AG04449 (cell line): ENCODE measurements around the gene DPF3.
A peak's percentile ranks its signal among the peaks of the same experiment; 100 is the strongest.

Source experiments
- CTCF ChIA-PET: fragments of 350-600 bp; formaldehyde crosslinking; extraction: SDS; loops from one replicate; lab custom pipeline; 2021; ENCODE audit warnings: antibody characterized with exemption; lab: Yijun Ruan, JAX
- POLR2A ChIA-PET: fragments of 400-600, 350-600 bp; formaldehyde crosslinking; extraction: SDS; loops from one replicate; lab custom pipeline; 2020; ENCODE audit warnings: antibody characterized with exemption, inconsistent platforms; lab: Yijun Ruan, JAX
- DNase-seq: peaks from one replicate; pipeline ENCODE4 v3.0.0-alpha.2; 2010; ENCODE audit warnings: low read depth, low spot score
- H3K4me3 ChIP-seq: 2 replicates; pipeline ENCODE4 v1.5.1; 2011; ENCODE audit warnings: low read depth, mild to moderate bottlenecking, control low read depth, low read length
- TF ChIP-seq, protein P1 (sequence below): IDR thresholded peaks from one replicate; pipeline ENCODE4 v1.5.1; 2011; ENCODE audit warnings: mild to moderate bottlenecking, moderate library complexity, low read length, control low read depth, inconsistent platforms; ENCODE audit not compliant: insufficient read depth; ENCODE audit errors: missing control alignments

The DPF3 gene

DNA sequence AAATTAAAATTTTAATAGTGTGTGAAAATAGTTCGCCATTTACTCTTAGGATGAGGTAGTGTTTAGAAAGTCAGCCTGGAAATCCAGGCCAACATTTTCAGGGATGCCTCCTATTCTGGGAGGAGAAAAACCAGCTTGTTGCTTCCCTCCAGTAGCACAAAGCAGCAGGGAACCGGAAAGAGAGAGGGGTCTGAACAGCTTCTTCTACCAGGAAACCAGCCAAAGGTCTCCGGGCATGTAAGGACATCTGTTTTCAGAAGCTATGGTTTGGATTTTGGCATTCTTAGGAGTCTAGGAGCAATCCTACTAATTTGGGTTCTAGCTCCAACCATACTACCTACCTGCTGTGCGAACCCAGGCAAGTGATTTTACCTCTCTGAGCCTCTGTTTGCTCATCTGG lies 85.3 kb downstream of the DPF3 start:
- CTCF ChIA-PET, result interaction anchor here (1.0 to 1.5 kb wide), 2 partner anchors 8 to 294 kb away, joined by 3 to 4 read pairs; no protein-coding TSS in a partner anchor
- H3K4me3 ChIP-seq, result no peak overlapping the region
- no peak for DNase-seq
- TF ChIP-seq, protein P1, sequence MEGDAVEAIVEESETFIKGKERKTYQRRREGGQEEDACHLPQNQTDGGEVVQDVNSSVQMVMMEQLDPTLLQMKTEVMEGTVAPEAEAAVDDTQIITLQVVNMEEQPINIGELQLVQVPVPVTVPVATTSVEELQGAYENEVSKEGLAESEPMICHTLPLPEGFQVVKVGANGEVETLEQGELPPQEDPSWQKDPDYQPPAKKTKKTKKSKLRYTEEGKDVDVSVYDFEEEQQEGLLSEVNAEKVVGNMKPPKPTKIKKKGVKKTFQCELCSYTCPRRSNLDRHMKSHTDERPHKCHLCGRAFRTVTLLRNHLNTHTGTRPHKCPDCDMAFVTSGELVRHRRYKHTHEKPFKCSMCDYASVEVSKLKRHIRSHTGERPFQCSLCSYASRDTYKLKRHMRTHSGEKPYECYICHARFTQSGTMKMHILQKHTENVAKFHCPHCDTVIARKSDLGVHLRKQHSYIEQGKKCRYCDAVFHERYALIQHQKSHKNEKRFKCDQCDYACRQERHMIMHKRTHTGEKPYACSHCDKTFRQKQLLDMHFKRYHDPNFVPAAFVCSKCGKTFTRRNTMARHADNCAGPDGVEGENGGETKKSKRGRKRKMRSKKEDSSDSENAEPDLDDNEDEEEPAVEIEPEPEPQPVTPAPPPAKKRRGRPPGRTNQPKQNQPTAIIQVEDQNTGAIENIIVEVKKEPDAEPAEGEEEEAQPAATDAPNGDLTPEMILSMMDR, result no peak
- POLR2A ChIA-PET, result no interaction called here

DNA sequence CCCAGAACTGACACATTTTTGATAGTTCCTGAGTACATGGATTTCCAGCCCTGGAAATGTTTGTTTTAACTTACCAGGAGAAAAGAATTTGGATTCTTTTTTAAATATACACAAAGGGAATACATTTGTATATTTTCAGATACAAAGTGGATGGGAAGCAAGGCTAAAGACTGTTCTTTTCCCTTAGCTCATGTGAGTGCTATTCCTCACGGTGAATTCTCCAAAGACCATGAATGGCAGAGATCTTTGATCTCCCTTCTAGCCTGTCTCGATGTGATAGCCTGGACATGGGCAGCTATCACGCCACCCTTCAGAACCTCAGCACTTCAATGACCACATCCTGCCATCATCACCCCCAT lies 91.3 kb downstream of the DPF3 start:
- CTCF ChIA-PET, result interaction anchor here (1.4 kb wide), 1 partner anchor 57 kb away, joined by 4 read pairs; no protein-coding TSS in a partner anchor

DNA sequence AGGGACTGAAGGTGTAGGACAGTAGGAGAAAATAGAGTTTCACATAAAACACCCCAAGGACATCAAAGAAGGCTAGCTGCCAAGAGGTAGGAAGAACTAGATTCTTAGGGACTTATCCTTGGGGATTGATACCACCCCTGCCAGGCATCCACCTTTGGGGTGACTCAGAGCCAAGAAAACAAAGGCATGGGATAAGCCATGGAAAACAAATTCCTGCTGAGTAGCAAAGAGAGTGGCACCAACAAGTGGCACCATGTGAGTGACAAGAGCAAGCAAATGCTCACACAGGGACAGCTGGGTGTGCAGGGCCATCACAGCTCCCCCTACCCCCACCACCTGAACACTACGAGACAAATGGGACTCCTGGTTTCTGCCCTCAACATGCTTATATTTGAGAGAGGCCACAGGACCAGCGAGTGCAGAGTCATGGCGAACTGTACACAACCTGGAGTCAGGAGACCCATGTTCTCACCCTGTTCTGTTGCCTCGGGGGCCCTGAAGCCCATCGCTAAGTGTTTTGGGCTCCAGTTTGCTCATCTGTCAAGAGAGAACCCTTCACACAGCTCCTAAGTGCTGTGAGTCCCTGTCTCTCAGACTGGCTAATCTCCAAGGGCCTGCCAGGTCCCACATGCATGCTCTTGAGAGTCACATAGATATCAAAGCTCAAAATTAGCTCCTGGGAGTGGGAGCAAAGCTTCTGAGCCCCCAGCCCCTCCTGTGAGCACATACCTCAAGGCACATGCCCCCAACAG lies 91.9 kb downstream of the DPF3 start:
- ChIA-PET CTCF (interaction anchor here (1.1 to 1.4 kb wide), 2 partner anchors 56 to 286 kb away, joined by 4 read pairs; no protein-coding TSS in a partner anchor), POLR2A (no interaction called here)
- DNase-seq, result no peak
- H3K4me3 ChIP-seq, result no peak overlapping the region
- TF ChIP-seq, protein P1, result no peak

More for the DNA sequence above, 91.3 kb downstream of the DPF3 start:
- TF ChIP-seq, protein P1, result no peak
- no peak overlapping the region for H3K4me3 ChIP-seq
- POLR2A ChIA-PET, result no interaction called here
- DNase-seq, result no peak

DNA sequence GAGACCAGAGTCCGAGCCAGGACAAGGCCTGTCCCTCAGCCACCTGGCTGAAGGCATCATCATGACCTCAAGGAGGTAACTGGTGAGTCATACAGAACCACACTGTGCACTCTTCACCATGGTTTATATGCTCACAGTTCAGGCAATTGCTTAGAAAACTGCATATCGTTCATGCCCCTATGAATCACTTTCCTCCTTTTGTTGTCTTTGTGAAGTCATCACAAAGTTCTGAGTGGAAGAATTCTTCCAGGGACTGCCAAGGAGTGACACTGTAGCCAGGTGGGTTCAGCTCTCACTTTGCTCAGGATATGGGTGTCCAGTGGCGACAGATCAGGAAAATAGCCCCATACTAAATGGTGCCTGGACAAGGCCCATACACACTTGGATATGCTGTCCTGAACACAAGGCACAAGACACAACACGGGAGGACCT lies 92.5 kb downstream of the DPF3 start:
- DNase-seq, result peak; percentile 87
- H3K4me3 ChIP-seq, result no peak overlapping the region
- ChIA-PET POLR2A (no interaction called here), CTCF (interaction anchor here (1.1 kb wide), 1 partner anchor 285 kb away, joined by 4 read pairs; no protein-coding TSS in a partner anchor)
- TF ChIP-seq, protein P1, result no peak

DNA sequence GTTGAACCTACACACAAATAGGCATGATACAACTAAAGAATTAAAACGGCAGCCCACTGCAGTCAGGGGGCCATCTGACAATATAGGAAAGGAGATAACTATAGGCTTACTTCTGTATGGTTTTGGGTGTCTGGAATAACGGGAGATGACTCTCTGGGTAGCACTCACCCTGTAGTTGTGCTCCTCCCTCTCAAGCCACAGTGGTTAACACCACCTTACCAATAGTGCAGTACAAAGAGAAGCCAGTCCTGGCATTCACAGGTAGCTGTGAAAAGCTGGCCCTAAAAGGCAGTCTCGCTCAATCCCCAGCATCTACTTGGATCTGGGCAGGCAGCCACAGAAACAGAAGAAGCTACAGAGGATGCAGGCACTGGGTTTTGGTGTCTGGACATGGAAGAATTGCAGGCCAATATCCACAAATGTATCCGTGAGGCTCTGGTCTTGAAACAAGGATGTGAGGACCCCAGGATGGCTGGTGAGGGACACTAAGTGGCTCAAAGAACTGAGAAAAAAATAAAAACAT lies 93.0 kb downstream of the DPF3 start:
- ChIA-PET POLR2A (no interaction called here), CTCF (interaction anchor here (1.1 kb wide), 1 partner anchor 285 kb away, joined by 4 read pairs; no protein-coding TSS in a partner anchor)
- DNase-seq, result no peak
- no peak overlapping the region for H3K4me3 ChIP-seq
- TF ChIP-seq, protein P1, result no peak

DNA sequence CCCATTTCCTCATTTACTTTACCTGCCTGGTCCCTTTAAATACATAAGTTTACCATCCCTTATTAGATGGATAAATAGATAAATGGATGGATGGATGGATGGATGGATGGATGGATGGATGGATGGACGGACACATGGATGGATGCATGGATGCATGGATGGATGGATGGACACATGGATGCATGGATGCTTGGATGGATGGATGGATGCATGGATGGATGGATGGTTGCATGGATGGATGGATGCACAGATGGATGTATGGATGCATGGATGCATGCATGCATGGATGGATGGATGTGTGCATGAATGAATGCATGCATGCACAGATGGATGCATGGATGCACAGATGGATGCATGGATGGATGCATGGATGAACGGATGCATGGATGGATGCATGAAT lies 93.6 kb downstream of the DPF3 start:
- no peak overlapping the region for H3K4me3 ChIP-seq
- ChIA-PET POLR2A (no interaction called here), CTCF (no interaction called here)
- DNase-seq, result no peak
- TF ChIP-seq, protein P1, result no peak
